OCI-LY7 (cell line): ENCODE results near the gene UBN1. TPM values are rescaled to one million over a fixed set of nuclear protein-coding genes. Genes with fewer than 3 reads are reported as not detected.

Experiments used
- BruUV-seq: library from RNA; stranded (reverse); fragments of 400-500 nt; replicated peaks from 2 replicates; lab custom pipeline; 2021; lab: Mats Ljungman, UMichigan
- CTCF ChIA-PET: fragments of 300-600 bp; sonication (Branson Sonifier 250); formaldehyde crosslinking; loops from one replicate; lab custom pipeline; 2022; ENCODE audit warnings: antibody characterized with exemption; ENCODE audit not compliant: unreplicated experiment; lab: Charles Lee
- POLR2A ChIA-PET: fragments of 300-600 bp; sonication (Branson Sonifier 250); formaldehyde crosslinking; loops from one replicate; lab custom pipeline; 2022; ENCODE audit warnings: antibody characterized with exemption; lab: Charles Lee
- DNase-seq: peaks from one replicate; pipeline ENCODE4 v3.0.0-alpha.2; 2015; ENCODE audit warnings: low spot score
- H2AFZ ChIP-seq: fragments of 200-600 bp; sonication (generic), shearing (Covaris generic); 2 replicates; pipeline ENCODE4 v1.6.1; 2014; ENCODE audit warnings: mild to moderate bottlenecking, antibody characterized with exemption, low read length, moderate library complexity
- H3K27ac ChIP-seq: fragments of 200-600 bp; sonication (generic); 2 replicates; pipeline ENCODE4 v1.5.1; 2014; ENCODE audit warnings: mixed run types, low read depth, mild to moderate bottlenecking, moderate library complexity, low read length, inconsistent platforms; ENCODE audit not compliant: poor library complexity, severe bottlenecking
- H3K36me3 ChIP-seq: fragments of 200-600 bp; sonication (generic); 2 replicates; pipeline ENCODE4 v1.6.1; 2014; ENCODE audit warnings: mild to moderate bottlenecking, antibody characterized with exemption, low read length, moderate library complexity, mixed read lengths; ENCODE audit not compliant: insufficient read depth
- H3K4me1 ChIP-seq: fragments of 200-600 bp; sonication (generic); 2 replicates; pipeline ENCODE4 v1.5.1; 2014; ENCODE audit warnings: mild to moderate bottlenecking, low read length; ENCODE audit not compliant: insufficient read depth, poor library complexity, severe bottlenecking
- H3K4me2 ChIP-seq: fragments of 200-600 bp; sonication (generic); 2 replicates; pipeline ENCODE4 v1.6.1; 2014; ENCODE audit warnings: mild to moderate bottlenecking, low read length
- H3K4me3 ChIP-seq: fragments of 200-600 bp; sonication (generic); 2 replicates; pipeline ENCODE4 v1.5.1; 2014; ENCODE audit warnings: mild to moderate bottlenecking, low read depth, low read length; ENCODE audit not compliant: poor library complexity, severe bottlenecking
- H3K79me2 ChIP-seq: fragments of 200-600 bp; sonication (generic); 2 replicates; pipeline ENCODE4 v1.6.1; 2016; ENCODE audit warnings: low read depth, mild to moderate bottlenecking, low read length, moderate library complexity, mixed read lengths; ENCODE audit not compliant: insufficient read depth
- H3K9me2 ChIP-seq: fragments of 200-600 bp; sonication (generic); 2 replicates; pipeline ENCODE4 v1.6.1; 2016; ENCODE audit warnings: mild to moderate bottlenecking, low read length, mixed read lengths; ENCODE audit not compliant: insufficient read depth
- H3K9me3 ChIP-seq: fragments of 200-600 bp; sonication (generic); 2 replicates; pipeline ENCODE4 v1.6.1; 2014; ENCODE audit warnings: mild to moderate bottlenecking, mixed run types, low read length, mixed read lengths
- H4K20me1 ChIP-seq: fragments of 200-600 bp; sonication (generic); 2 replicates; pipeline ENCODE4 v1.6.1; 2014; ENCODE audit warnings: mild to moderate bottlenecking, antibody characterized with exemption, low read length, moderate library complexity, mixed read lengths; ENCODE audit not compliant: insufficient read depth
- CTCF ChIP-seq: fragments of 200-600 bp; sonication (generic); conservative IDR thresholded peaks from 2 replicates; pipeline ENCODE4 v1.5.1; 2014; ENCODE audit warnings: mild to moderate bottlenecking, antibody characterized with exemption, low read length, moderate library complexity, mixed read lengths
- EZH2phosphoT487 ChIP-seq: fragments of 200-600 bp; sonication (generic); IDR thresholded peaks from 2 replicates; pipeline ENCODE4 v1.6.1; 2018; ENCODE audit warnings: low read depth, borderline replicate concordance, mild to moderate bottlenecking, mixed run types, antibody characterized with exemption, low read length, moderate library complexity, mixed read lengths
- intact Hi-C: fragments of 100-400 bp; cut with micrococcal nuclease; formaldehyde crosslinking; loops from one replicate; pipeline ENCODE4 v1.10.0; 2022; ENCODE audit not compliant: unreplicated experiment
- total RNA-seq, 2 experiments: library from RNA; depleted of rRNA in 1 of 2; stranded (reverse); fragments of >200 nt in 1 of 2; shearing (Covaris generic) in 1 of 2; gene quantifications; 2 replicates each; pipeline ENCODE4 v1.2.3, GENCODE V29; 2014 to 2022

The UBN1 gene
- total RNA-seq, 2 experiments from 2014 or later = 37.2 to 53.0 TPM

- Histone ChIP-seq H3K4me2 (peak overlapping the region; percentile 99), H3K27ac (peak overlapping the region; percentile 59), H4K20me1 (no peaks in the 10 kb centered on the region), H3K4me1 (peaks cover 26% of the 10 kb centered on the region), H3K79me2 (no peaks in the 10 kb centered on the region), H3K9me3 (no peaks in the 10 kb centered on the region), H3K36me3 (peaks cover 33% of the 10 kb centered on the region), H2AFZ (peak overlapping the region; percentile 58; the same call in 1 of the 2 replicates), H3K9me2 (no peaks in the 10 kb centered on the region), H3K4me3 (peak overlapping the region; percentile 78)
- no TSS peak for BruUV-seq
- intact Hi-C loops = loop anchor here (1.0 to 2.0 kb wide), 3 partner anchors 34 to 68 kb away; partner anchors contain the start of genes ANKS3, DNAAF8, GLYR1 and UBN1
- peak; percentile 91 for DNase-seq
- ChIA-PET POLR2A (interaction anchor here (0.6 kb wide), 1 partner anchor 442 kb away, joined by 4 read pairs; no protein-coding TSS in a partner anchor), CTCF (interaction anchor here (0.6 to 1.2 kb wide), 2 partner anchors 68 to 107 kb away, joined by 3 read pairs; partner anchors contain the start of gene DNAAF8)
- TF ChIP-seq EZH2phosphoT487 (no peak), CTCF (no peak)
Observed at GRCh38 chr16:4802659-4803287, 44.5 kb upstream of the UBN1 start.

GRCh38 chr16:4803401-4803844 is 43.9 kb upstream of the UBN1 start:
- DNase-seq = no peak
- Histone ChIP-seq H3K79me2 (no peaks in the 10 kb centered on the region), H2AFZ (peak overlapping the region; percentile 58; the same call in 1 of the 2 replicates), H3K9me3 (no peaks in the 10 kb centered on the region), H3K4me2 (peak overlapping the region; percentile 99), H3K36me3 (peaks cover 34% of the 10 kb centered on the region), H4K20me1 (no peaks in the 10 kb centered on the region), H3K4me1 (peaks cover 26% of the 10 kb centered on the region), H3K4me3 (peak overlapping the region; percentile 78), H3K9me2 (no peaks in the 10 kb centered on the region), H3K27ac (peak overlapping the region; percentile 59)
- intact Hi-C loops = loop anchor here (2.0 kb wide), 2 partner anchors 43 to 69 kb away; partner anchors contain the start of genes ANKS3, DNAAF8, GLYR1 and UBN1
- TF ChIP-seq EZH2phosphoT487 (no peak), CTCF (no peak)
- ChIA-PET POLR2A (interaction anchor here (0.6 kb wide), 1 partner anchor 443 kb away, joined by 4 read pairs; no protein-coding TSS in a partner anchor), CTCF (interaction anchor here (0.6 to 1.2 kb wide), 2 partner anchors 68 to 108 kb away, joined by 3 read pairs; partner anchors contain the start of gene DNAAF8)
- BruUV-seq = TSS peak; percentile 91
